GM18517 (cell line): Measurements from ENCODE around the gene LVRN.
"Not testable (repeated sequence)": the region's sequence is repeated elsewhere in the genome, so short reads cannot be mapped to it uniquely, and the experiment has no call there.

ENCODE experiments used
- ATAC-seq: cut with Tn5 transposase; IDR thresholded peaks from one replicate; pipeline ENCODE4 v1.9.1; 2021; ENCODE audit warnings: mild to moderate bottlenecking, moderate library complexity; ENCODE audit not compliant: unreplicated experiment

The LVRN gene, protein sequence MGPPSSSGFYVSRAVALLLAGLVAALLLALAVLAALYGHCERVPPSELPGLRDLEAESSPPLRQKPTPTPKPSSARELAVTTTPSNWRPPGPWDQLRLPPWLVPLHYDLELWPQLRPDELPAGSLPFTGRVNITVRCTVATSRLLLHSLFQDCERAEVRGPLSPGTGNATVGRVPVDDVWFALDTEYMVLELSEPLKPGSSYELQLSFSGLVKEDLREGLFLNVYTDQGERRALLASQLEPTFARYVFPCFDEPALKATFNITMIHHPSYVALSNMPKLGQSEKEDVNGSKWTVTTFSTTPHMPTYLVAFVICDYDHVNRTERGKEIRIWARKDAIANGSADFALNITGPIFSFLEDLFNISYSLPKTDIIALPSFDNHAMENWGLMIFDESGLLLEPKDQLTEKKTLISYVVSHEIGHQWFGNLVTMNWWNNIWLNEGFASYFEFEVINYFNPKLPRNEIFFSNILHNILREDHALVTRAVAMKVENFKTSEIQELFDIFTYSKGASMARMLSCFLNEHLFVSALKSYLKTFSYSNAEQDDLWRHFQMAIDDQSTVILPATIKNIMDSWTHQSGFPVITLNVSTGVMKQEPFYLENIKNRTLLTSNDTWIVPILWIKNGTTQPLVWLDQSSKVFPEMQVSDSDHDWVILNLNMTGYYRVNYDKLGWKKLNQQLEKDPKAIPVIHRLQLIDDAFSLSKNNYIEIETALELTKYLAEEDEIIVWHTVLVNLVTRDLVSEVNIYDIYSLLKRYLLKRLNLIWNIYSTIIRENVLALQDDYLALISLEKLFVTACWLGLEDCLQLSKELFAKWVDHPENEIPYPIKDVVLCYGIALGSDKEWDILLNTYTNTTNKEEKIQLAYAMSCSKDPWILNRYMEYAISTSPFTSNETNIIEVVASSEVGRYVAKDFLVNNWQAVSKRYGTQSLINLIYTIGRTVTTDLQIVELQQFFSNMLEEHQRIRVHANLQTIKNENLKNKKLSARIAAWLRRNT

DNA sequence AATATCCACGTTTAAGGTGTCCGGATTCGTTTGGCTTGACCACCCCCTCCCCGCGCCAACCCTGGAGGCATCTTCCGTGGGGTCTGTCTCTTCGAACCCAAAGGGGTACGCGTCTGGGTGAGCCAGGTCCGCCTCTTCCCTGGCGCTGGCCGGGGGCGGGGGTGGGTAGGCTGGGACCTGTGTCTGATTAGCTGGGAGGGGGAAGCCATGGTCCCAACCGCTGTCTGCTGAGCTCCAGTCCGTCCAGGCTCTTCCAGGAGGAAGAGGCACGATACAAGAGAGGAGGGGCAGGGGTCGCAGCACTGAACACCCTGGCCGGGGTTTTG, at the start of gene LVRN:
LVRN (plus strand) TSS at position 237 of the 326 bp plus-strand sequence. CDS start 143 bp downstream, outside the sequence.
- ATAC-seq = no peak

DNA sequence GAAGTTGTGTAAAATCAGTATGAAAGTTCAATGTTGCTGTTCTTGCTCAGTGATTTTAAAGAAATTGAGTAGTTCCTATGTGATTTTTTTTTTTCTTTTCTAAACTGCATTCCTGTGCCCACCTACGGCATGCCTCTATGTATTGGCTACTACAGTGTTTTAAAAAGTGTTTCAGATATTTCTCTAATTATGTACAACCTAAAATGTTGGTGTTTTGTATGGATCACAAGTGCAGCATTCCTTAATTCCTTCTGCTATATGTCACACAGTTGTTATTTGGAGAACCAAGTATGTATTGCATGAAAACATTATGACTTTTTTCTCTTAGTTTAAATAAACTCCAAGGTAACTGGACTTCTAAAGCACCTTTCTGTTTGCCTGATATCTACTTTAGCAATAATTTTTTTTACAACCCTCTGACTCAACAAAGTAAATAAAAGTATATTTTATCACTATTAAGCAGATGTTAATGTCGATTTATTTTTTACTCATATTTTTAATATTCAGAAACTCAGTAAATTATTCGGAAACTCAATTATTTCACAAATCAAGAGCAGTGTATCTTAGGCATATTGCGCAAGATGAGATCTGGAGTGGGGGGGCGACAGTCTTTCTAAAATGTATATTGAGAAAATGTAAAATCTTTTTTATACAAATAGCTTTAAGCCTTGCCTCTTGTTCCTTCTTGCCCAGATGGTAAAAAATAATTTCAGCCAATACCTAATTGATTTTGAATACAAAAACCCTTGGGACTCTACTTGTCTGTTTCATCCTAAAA, 48.5 kb upstream of the LVRN start:
- not testable (repeated sequence) for ATAC-seq

DNA sequence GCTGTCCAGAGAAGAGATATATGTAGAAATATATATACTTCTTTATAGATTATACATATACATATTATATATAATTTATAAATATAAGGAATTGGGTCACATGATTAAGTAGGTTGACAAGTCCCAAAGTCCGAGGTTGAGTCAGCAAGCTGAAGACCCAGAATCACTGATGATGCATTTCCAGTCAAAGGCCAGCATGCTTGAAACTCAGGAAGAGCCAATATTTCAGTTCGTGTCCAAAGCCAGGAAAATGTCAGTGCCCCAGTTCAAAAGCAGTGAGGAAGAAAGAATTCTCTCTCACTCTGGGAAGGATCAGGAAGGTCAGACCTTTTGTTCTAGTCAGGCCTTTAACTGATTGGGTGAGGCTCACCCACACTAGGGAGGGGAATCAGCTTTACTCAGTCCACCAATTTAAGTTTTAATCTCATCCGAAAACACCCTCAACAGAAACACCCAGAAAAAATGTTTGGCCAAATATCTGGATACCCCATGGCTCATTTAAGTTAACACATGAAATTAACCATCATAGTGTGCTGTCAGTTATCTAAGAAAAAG, 42.0 kb upstream of the LVRN start:
- ATAC-seq = no peak

- ATAC-seq = not testable (repeated sequence)
These were observed 33.5 kb upstream of the LVRN start for GRCh38 chr5:115928578-115929407.

GRCh38 chr5:115930171-115930570, 32.1 kb upstream of the LVRN start:
- ATAC-seq = not testable (repeated sequence)

DNA sequence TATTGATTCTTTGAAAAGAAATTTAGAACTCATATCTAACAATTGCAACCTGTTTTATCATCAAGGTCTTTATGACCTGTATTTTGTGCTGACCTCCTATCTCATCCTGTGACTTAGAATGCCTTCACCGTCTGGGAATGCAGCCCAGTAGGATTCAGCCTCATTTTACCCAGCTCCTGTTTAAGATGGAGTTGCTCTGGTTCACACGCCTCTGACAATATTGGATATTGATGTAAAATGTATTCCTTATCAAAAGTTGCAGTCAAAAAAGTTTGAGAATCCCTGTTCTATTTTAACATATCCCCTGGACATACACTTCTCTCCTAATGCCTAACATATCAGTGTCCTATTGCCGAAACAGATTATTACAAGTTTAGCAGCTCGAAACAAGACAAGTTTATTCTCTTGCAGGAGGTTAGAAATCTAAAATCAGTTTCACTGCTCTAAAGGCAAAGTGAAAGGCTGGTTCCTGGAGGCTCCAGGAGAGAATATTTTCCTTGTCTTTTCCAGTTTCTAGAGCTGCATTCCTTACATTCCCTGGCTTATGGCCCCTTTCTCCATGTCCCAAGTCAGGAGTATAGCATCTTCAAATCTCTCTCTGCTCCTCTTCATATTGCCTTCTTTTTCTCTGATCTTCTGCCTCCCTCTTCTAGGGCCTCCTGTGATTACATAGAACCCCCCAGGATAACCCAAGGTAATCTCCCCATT, 31.5 kb upstream of the LVRN start:
- ATAC-seq = no peak

- ATAC-seq = no peak
These were observed 29.3 kb upstream of the LVRN start for GRCh38 chr5:115932991-115933390.

GRCh38 chr5:115934388-115934974, 27.8 kb upstream of the LVRN start:
- no peak for ATAC-seq

- no peak for ATAC-seq
These were observed 26.2 kb upstream of the LVRN start for GRCh38 chr5:115936031-115936430.

DNA sequence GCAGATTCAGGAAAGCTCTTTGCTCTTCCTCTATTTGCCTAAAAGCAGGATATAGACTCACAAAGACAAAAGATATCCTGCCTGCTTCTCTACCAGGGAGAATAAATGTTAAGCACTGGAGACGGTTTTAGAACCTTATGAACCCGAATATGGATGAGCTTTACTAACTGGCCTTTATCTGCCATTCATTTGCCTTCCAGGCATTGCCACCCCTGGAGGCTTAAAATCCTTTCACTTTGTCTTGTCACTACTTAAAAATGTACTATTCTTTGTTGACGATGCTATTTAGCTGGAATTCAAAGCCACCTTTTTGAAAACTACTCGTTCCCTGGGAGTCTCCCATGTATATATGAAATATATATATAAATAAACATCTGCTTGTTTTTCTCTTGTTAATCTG, 23.2 kb upstream of the LVRN start:
- no peak for ATAC-seq

GRCh38 chr5:115940080-115940810, 22.0 kb upstream of the LVRN start:
- ATAC-seq = no peak

DNA sequence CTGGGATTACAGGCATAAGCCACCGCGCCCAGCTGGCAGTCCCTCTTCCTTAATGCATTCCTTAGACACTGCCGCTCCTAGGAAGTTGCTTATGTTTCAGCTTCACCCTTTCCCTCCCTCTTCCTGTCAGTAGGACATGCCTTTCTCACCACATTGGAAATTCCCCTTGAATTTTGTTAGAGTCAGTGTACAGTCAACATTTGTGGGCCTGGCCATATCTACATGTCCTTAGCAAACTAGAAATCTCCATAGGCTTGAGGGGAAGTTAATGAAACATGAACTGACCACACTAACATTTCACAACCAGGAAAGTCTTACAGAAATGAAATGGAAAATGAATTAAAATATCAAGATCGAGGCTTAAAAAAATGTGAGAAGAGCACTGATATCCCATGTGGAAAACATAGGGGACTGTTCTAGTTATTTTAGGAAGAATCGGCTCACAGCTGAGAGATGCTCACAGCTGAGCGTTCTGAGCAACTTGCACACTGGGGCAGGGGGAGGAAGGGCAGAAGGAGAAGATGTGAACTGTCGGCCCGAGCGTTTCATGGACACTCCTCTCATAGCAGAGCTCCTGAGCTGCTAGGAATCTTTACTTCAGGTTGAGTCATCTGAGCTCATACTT, 21.1 kb upstream of the LVRN start:
- ATAC-seq = no peak

GRCh38 chr5:115944501-115944900, 17.8 kb upstream of the LVRN start:
- ATAC-seq = no peak

DNA sequence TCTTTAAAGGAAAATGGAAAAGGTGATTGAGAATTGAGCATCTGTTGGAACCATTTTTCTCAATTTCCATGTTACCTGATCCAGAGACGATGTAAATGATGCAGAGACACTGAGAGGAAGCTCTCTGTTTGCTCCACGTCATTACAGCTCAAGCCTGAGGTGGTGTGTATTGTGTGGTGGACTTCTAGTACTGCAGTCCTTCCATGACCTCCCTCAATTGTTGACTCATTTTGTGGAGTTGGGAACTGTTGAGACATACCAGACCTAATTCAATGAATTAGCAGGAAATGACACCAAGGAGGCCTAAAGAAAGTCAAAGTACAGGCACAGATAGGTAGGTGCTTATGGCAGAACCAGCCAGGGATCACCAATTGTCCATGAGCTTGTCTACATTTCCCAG, 15.6 kb upstream of the LVRN start:
- no peak for ATAC-seq

- ATAC-seq = no peak
These were observed 15.0 kb upstream of the LVRN start for GRCh38 chr5:115947260-115947659.

DNA sequence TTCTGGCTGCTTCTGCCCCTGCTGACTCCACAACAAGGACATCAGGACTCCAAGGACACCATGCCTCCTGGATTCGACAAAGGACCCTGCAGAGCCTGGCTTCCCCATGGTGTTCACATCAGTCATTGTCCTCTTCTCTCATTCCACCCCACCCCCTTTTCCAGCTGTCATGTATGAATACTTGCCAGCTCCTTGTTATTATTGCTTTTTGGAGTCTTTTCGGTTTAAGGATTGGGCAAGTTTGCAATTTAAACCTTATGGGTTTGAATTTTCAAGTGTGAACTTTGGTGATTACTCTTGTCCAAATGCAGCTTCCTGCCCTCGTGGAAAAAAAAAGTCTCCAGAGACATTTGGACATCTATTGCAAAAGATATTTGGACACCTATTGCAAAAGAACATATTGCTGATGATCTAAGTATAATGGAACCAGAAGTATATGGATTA, 14.2 kb upstream of the LVRN start:
- ATAC-seq = no peak

- no peak for ATAC-seq
These were observed 13.2 kb upstream of the LVRN start for GRCh38 chr5:115949096-115949495.

DNA sequence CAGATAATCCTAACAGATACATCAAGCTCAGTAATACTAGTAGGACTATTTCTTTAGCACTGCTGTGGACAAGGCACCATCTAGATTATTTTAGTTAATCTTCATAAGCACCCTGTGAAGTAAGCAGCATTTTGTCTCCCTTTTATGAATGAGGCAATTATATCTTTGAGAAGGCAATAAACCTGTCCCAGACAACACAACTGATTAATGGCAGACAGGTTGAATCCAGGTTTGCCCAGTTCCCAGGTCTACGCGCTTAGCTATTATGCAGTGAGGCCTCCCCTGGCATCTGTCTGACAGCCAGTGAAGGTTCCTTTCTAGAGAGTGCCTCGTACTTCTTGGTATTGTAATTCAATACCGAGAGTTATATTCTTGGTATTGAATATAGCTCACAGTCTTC, 9.7 kb upstream of the LVRN start:
- no peak for ATAC-seq
